ENCODE results near the gene CNIH1. TPM values are rescaled to one million over a fixed set of nuclear protein-coding genes. Genes with fewer than 3 reads are reported as not detected.
"Not testable (repeated sequence)": the region's sequence is repeated elsewhere in the genome, so short reads cannot be mapped to it uniquely, and the experiment has no call there.

The CNIH1 gene
- total RNA-seq, 1 donor from 2014 or later: 130 TPM

DNA sequence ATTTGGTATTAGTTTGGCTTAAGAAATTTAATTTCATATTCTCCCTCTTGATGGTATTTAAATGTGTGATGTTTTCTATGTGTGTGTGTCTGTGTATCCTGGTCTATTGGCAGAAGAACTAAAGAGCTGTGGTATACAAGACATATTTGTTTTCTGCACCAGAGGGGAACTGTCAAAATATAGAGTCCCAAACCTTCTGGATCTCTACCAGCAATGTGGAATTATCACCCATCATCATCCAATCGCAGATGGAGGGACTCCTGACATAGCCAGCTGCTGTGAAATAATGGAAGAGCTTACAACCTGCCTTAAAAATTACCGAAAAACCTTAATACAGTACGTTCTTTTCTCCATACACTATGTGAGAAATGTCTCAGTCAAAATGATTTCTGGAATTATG is 29.8 kb downstream of the CNIH1 start:
- Mint-ChIP-seq H3K27ac (ENCODE audit: unreplicated experiment) (no peak overlapping the region), H3K27me3 (ENCODE audit: unreplicated experiment) (no peaks in the 10 kb centered on the region), H3K36me3 (ENCODE audit: unreplicated experiment) (peaks cover 10% of the 10 kb centered on the region), H3K4me1 (ENCODE audit: unreplicated experiment) (no peaks in the 10 kb centered on the region), H3K9me3 (ENCODE audit: unreplicated experiment) (no peaks in the 10 kb centered on the region), H3K4me3 (ENCODE audit: unreplicated experiment) (no peak overlapping the region)
- TF ChIP-seq, protein P1, sequence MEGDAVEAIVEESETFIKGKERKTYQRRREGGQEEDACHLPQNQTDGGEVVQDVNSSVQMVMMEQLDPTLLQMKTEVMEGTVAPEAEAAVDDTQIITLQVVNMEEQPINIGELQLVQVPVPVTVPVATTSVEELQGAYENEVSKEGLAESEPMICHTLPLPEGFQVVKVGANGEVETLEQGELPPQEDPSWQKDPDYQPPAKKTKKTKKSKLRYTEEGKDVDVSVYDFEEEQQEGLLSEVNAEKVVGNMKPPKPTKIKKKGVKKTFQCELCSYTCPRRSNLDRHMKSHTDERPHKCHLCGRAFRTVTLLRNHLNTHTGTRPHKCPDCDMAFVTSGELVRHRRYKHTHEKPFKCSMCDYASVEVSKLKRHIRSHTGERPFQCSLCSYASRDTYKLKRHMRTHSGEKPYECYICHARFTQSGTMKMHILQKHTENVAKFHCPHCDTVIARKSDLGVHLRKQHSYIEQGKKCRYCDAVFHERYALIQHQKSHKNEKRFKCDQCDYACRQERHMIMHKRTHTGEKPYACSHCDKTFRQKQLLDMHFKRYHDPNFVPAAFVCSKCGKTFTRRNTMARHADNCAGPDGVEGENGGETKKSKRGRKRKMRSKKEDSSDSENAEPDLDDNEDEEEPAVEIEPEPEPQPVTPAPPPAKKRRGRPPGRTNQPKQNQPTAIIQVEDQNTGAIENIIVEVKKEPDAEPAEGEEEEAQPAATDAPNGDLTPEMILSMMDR (IDR thresholded peaks at IDR 0.05): no peak
- DNase-seq (ENCODE audit: extremely low spot score, unreplicated experiment): no peak

DNA sequence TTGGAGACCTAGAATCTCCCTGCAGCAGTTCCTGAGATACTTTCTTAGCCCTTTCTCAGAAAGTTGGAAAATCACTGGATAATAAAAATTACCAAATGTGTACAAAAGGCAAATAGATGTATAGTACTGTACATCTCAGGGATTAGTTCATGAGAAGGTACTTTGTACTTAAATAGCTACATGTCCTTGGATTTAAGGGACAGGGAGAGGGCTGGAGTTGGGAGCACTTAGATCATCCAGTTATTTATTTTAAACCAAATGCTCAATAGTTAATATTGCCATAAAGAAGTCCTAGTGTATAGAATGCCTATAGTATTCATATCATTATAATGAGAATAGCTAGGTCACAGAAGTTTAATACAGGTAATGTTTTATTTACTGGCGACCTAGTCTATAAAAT is 31.0 kb downstream of the CNIH1 start:
- Mint-ChIP-seq H3K9me3 (ENCODE audit: unreplicated experiment) (no peaks in the 10 kb centered on the region), H3K4me1 (ENCODE audit: unreplicated experiment) (no peaks in the 10 kb centered on the region), H3K4me3 (ENCODE audit: unreplicated experiment) (no peak overlapping the region), H3K36me3 (ENCODE audit: unreplicated experiment) (peaks cover 11% of the 10 kb centered on the region), H3K27ac (ENCODE audit: unreplicated experiment) (no peak overlapping the region), H3K27me3 (ENCODE audit: unreplicated experiment) (no peaks in the 10 kb centered on the region)
- TF ChIP-seq, protein P1 (IDR thresholded peaks at IDR 0.05): no peak
- no peak for DNase-seq (ENCODE audit: extremely low spot score, unreplicated experiment)

DNA sequence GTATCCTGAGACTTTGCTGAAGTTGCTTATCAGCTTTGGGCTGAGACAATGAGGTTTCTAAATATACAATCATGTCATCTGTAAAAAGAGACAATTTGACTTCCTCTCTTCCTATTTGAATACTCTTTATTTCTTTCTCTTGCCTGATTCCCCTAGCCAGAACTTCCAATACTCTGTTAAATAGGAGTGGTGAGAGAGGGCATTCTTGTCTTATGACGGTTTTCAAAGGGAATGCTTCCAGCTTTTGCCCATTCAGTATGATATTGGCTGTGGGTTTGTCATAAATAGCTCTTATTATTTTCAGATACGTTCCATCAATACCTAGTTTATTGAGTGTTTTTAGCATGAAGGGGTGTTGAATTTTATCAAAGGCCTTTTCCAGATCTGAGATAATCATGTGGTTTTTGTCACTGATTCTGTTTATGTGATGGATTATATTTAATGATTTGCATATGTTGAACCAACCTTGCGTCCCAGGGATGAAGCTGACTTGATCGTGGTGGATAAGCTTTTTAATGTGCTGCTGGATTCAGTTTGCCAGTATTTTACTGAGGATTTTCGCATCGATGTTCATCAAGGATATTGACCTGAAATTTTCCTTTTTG is 37.7 kb downstream of the CNIH1 start:
- not testable (repeated sequence) for H3K27me3 Mint-ChIP-seq (ENCODE audit: unreplicated experiment); DNase-seq (ENCODE audit: extremely low spot score, unreplicated experiment); H3K4me1 Mint-ChIP-seq (ENCODE audit: unreplicated experiment); H3K9me3 Mint-ChIP-seq (ENCODE audit: unreplicated experiment); H3K4me3 Mint-ChIP-seq (ENCODE audit: unreplicated experiment); H3K27ac Mint-ChIP-seq (ENCODE audit: unreplicated experiment)
- H3K36me3 Mint-ChIP-seq (ENCODE audit: unreplicated experiment): peaks cover 15% of the 10 kb centered on the region

DNA sequence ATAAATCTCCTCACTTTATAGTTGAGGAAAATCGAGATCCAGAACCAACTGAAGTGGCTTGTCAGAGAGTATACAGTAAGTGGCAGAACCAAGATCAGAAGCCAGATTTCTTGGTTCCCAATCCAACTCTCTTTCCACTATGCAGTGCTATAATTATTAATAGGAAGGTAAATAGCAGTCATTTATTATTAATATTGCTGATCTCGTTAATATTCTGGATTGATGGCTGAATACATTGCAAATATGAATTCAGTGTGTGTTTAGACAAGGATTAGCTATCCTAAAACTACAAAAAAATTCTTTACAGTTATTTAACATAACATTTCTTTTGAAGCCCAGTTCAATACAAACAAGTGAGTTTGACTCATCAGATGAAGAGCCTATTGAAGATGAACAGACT is 41.6 kb downstream of the CNIH1 start:
- H3K36me3 Mint-ChIP-seq (ENCODE audit: unreplicated experiment): peaks cover 2% of the 10 kb centered on the region
- H3K9me3 Mint-ChIP-seq (ENCODE audit: unreplicated experiment): peaks cover 9% of the 10 kb centered on the region
- no peaks in the 10 kb centered on the region for H3K27me3 Mint-ChIP-seq (ENCODE audit: unreplicated experiment)
- no peak for DNase-seq (ENCODE audit: extremely low spot score, unreplicated experiment)
- TF ChIP-seq, protein P1 (IDR thresholded peaks at IDR 0.05): no peak
- no peak overlapping the region for H3K4me3 Mint-ChIP-seq (ENCODE audit: unreplicated experiment)
- H3K4me1 Mint-ChIP-seq (ENCODE audit: unreplicated experiment): peaks cover 22% of the 10 kb centered on the region
- no peak overlapping the region for H3K27ac Mint-ChIP-seq (ENCODE audit: unreplicated experiment)

DNA sequence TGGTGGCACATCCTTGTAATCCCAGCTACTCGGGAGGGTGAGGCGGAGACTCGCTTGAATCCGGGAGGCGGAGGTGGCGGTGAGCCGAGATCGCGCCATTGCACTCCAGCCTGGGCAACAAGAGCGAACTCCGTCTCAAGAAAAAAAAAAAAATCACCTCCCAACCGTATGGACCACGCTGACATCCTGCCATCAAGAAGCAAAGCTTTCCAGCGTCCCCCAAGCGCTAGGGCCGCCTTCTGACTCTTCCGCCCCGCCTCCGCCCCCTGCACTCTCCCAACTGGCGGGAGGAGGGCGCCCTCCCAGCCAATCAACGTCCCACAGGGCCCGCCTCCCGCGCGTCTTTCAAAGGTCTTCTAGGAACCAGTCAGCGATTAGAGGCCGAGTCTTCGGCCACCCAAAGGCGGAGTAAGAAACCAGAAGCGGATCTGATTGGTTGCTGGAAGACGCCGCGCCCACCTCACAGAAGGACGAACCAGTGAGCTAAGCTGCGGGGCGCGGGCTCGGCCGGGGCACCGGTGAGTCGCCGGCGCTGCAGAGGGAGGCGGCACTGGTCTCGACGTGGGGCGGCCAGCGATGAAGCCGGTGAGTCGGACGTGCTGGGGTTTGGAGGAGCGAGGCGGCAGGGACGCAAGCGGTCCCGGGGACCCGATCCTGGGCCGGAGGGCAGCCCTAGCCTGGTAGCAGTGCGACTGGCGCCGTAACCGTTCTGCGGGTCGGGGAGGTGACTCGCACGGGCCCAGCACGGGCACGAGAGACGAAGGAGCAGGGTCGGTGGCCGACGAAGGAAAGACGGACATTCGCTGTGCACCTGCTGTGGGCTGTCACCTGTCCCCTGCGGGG is 44.5 kb downstream of the CNIH1 start, which contains the start of gene CDKN3:
Gene CDKN3 (plus strand): TSS at position 515 of the 843 bp plus-strand sequence. CDS start 62 bp downstream, at position 577.
- Mint-ChIP-seq H3K4me3 (ENCODE audit: unreplicated experiment) (peak within 1 kb of the TSS; percentile 83), H3K4me1 (ENCODE audit: unreplicated experiment) (peaks cover 20% of the 10 kb centered on the region), H3K27ac (ENCODE audit: unreplicated experiment) (peak within 1 kb of the TSS; percentile 71), H3K9me3 (ENCODE audit: unreplicated experiment) (no peaks in the 10 kb centered on the region), H3K27me3 (ENCODE audit: unreplicated experiment) (no peaks in the 10 kb centered on the region), H3K36me3 (ENCODE audit: unreplicated experiment) (no peaks in the 10 kb centered on the region)
- TF ChIP-seq, protein P1 (IDR thresholded peaks at IDR 0.05): peak; percentile 59
- peak; percentile 99 for DNase-seq (ENCODE audit: extremely low spot score, unreplicated experiment)

Measured in osteocyte (in vitro differentiated cells).